Activated CD4-positive, alpha-beta T cell treated with anti-CD3 and anti-CD28 coated beads, Interleukin-2, amount 50 U/mL, for 1 hour (primary cell): ENCODE measurements around the gene PTPRE.

Source experiments
- DNase-seq: peaks from one replicate; pipeline ENCODE4 v3.0.0-alpha.2; 2020

Gene PTPRE

GRCh38 chr10:127932521-127933270 is 25.8 kb downstream of the PTPRE start:
- DNase-seq: no peak

GRCh38 chr10:127933271-127933670 is 26.4 kb downstream of the PTPRE start:
- DNase-seq: no peak

GRCh38 chr10:127934383-127934782 is 27.5 kb downstream of the PTPRE start:
- DNase-seq: no peak

- no peak for DNase-seq
These were observed 28.2 kb downstream of the PTPRE start for GRCh38 chr10:127935071-127935561.

GRCh38 chr10:127937069-127937468 is 30.2 kb downstream of the PTPRE start:
- DNase-seq: no peak

GRCh38 chr10:127937915-127938463 is 31.1 kb downstream of the PTPRE start:
- DNase-seq: no peak

GRCh38 chr10:127939786-127940330 is 33.0 kb downstream of the PTPRE start:
- DNase-seq: no peak

- DNase-seq: no peak
These were observed 34.1 kb downstream of the PTPRE start for GRCh38 chr10:127940866-127941640.

- no peak for DNase-seq
These were observed 35.9 kb downstream of the PTPRE start for GRCh38 chr10:127942811-127943210.

- no peak for DNase-seq
These were observed 36.5 kb downstream of the PTPRE start for GRCh38 chr10:127943336-127943910.

GRCh38 chr10:127944256-127944655 is 37.4 kb downstream of the PTPRE start:
- DNase-seq: no peak

- DNase-seq: no peak
These were observed 38.4 kb downstream of the PTPRE start for GRCh38 chr10:127945341-127945758.

- no peak for DNase-seq
These were observed 39.2 kb downstream of the PTPRE start for GRCh38 chr10:127945948-127946711.

GRCh38 chr10:127947211-127947610 is 40.3 kb downstream of the PTPRE start:
- no peak for DNase-seq

GRCh38 chr10:127948791-127949190 is 41.9 kb downstream of the PTPRE start:
- DNase-seq: no peak

- no peak for DNase-seq
These were observed 42.9 kb downstream of the PTPRE start for GRCh38 chr10:127949831-127950230.

- DNase-seq: no peak
These were observed 45.1 kb downstream of the PTPRE start for GRCh38 chr10:127951861-127952574.

- DNase-seq: no peak
These were observed 45.6 kb downstream of the PTPRE start for GRCh38 chr10:127952575-127952869.

GRCh38 chr10:127952918-127953317 is 46.0 kb downstream of the PTPRE start:
- DNase-seq: no peak

GRCh38 chr10:127953876-127954275 is 47.0 kb downstream of the PTPRE start:
- DNase-seq: no peak

GRCh38 chr10:127959428-127959827 is 52.5 kb downstream of the PTPRE start:
- DNase-seq: no peak

- DNase-seq: no peak
These were observed 54.2 kb downstream of the PTPRE start for GRCh38 chr10:127961071-127961470.
